Endodermal cell (in vitro differentiated cells): Measurements from ENCODE around the gene GDI2. TPM values are rescaled to one million over a fixed set of nuclear protein-coding genes. Genes with fewer than 3 reads are reported as not detected.

Source experiments
- DNase-seq: peaks from one replicate; pipeline ENCODE4 v3.0.0-alpha.2; 2017
- H3K27ac ChIP-seq: 2 replicates; pipeline ENCODE4 v1.5.1; 2013; ENCODE audit warnings: mild to moderate bottlenecking, low read depth, low read length, moderate library complexity
- H3K27me3 ChIP-seq: 2 replicates; pipeline ENCODE4 v1.6.1; 2013; ENCODE audit warnings: mild to moderate bottlenecking, low read length, moderate library complexity; ENCODE audit not compliant: insufficient read depth, control insufficient read depth, poor library complexity, severe bottlenecking
- H3K36me3 ChIP-seq: 2 replicates; pipeline ENCODE4 v1.7.0; 2013; ENCODE audit warnings: mild to moderate bottlenecking, low read length, moderate library complexity; ENCODE audit not compliant: control insufficient read depth, insufficient read depth
- H3K4me1 ChIP-seq: one replicate; pipeline ENCODE4 v1.7.0; 2013; ENCODE audit warnings: low read length; ENCODE audit not compliant: control insufficient read depth, insufficient read depth
- H3K4me3 ChIP-seq: 2 replicates; pipeline ENCODE4 v1.5.1; 2013; ENCODE audit warnings: mild to moderate bottlenecking, low read length, moderate library complexity
- H3K9ac ChIP-seq: 2 replicates; pipeline ENCODE4 v1.6.1; 2013; ENCODE audit warnings: mild to moderate bottlenecking, low read length, moderate library complexity; ENCODE audit not compliant: poor library complexity, severe bottlenecking; ENCODE audit errors: extremely low read depth
- H3K9me3 ChIP-seq: 2 replicates; pipeline ENCODE4 v1.6.1; 2013; ENCODE audit warnings: mild to moderate bottlenecking, low read length, moderate library complexity; ENCODE audit not compliant: control insufficient read depth
- H3K27ac Mint-ChIP-seq: 2 replicates; pipeline ENCODE4 v1.8.0; 2020; ENCODE audit warnings: mixed read lengths
- H3K27me3 Mint-ChIP-seq: 2 replicates; pipeline ENCODE4 v1.8.0; 2021; ENCODE audit warnings: mild to moderate bottlenecking, mixed read lengths; ENCODE audit not compliant: insufficient read depth
- H3K36me3 Mint-ChIP-seq: 2 replicates; pipeline ENCODE4 v1.8.0; 2020; ENCODE audit warnings: low read depth, mixed read lengths
- H3K4me1 Mint-ChIP-seq: 2 replicates; pipeline ENCODE4 v1.8.0; 2020; ENCODE audit warnings: mixed read lengths
- H3K4me3 Mint-ChIP-seq: 2 replicates; pipeline ENCODE4 v1.8.0; 2020; ENCODE audit warnings: mild to moderate bottlenecking, moderate library complexity, mixed read lengths
- H3K9me3 Mint-ChIP-seq: 2 replicates; pipeline ENCODE4 v1.8.0; 2020; ENCODE audit warnings: mild to moderate bottlenecking, mixed read lengths
- CTCF ChIP-seq: fragments of 200-600 bp; sonication (generic); conservative IDR thresholded peaks from 2 replicates; pipeline ENCODE4 v1.5.0; 2021; ENCODE audit warnings: antibody characterized with exemption, mild to moderate bottlenecking
- WGBS, 2 experiments: methylation state at CpG; one replicate each; pipeline versions ENCODE4 v1.1.5 to v1.1.7; 2013; ENCODE audit warnings: missing lambda C conversion rate in 2 of 2, mixed read lengths in 1 of 2; ENCODE audit not compliant: insufficient coverage in 1 of 2, insufficient read length in 1 of 2; 5-methylcytosine and 5-hydroxymethylcytosine counted together
- total RNA-seq, 2 donors: library from RNA; stranded (reverse); fragmentation: NEBNext Ultra II Directional in 1 of 2; extraction: Animal tissue kit (Norgen Biotek cat#: 25700) in 1 of 2; gene quantifications; 2 replicates in 1 of 2; 3 replicates in 1 of 2; pipeline ENCODE4 v1.2.1, GENCODE V29; 2021

GDI2 gene
- total RNA-seq, 2 donors from 2014 or later, result 299 to 337 TPM

GRCh38 chr10:5804386-5804785 is 8.8 kb downstream of the GDI2 start:
- H3K4me1 Mint-ChIP-seq, result peaks cover 15% of the 10 kb centered on the region
- Histone ChIP-seq H3K4me1 (no peaks in the 10 kb centered on the region), H3K36me3 (peaks cover 48% of the 10 kb centered on the region), H3K9ac (no peak overlapping the region), H3K27ac (no peak overlapping the region), H3K9me3 (no peaks in the 10 kb centered on the region), H3K4me3 (no peak overlapping the region), H3K27me3 (no peaks in the 10 kb centered on the region)
- H3K27me3 Mint-ChIP-seq, result no peaks in the 10 kb centered on the region
- DNase-seq, result no peak
- no peaks in the 10 kb centered on the region for H3K9me3 Mint-ChIP-seq
- no peak overlapping the region for H3K27ac Mint-ChIP-seq
- no peak for TF ChIP-seq CTCF
- WGBS, 2 experiments, result 96 to 97% methylated on average over 4 of the region's 4 CpGs
- peaks cover 57% of the 10 kb centered on the region for H3K36me3 Mint-ChIP-seq
- no peak overlapping the region for H3K4me3 Mint-ChIP-seq

- no peak for DNase-seq
- no peaks in the 10 kb centered on the region for H3K27me3 ChIP-seq
- H3K9me3 Mint-ChIP-seq, result no peaks in the 10 kb centered on the region
- no peak overlapping the region for H3K4me3 Mint-ChIP-seq
- H3K4me3 ChIP-seq, result no peak overlapping the region
- no peak for TF ChIP-seq CTCF
- H3K4me1 ChIP-seq, result no peaks in the 10 kb centered on the region
- 94 to 100% methylated on average over 2 to 3 of the region's 3 CpGs for WGBS, 2 experiments
- H3K27ac ChIP-seq, result no peak overlapping the region
- H3K9me3 ChIP-seq, result no peaks in the 10 kb centered on the region
- H3K4me1 Mint-ChIP-seq, result peaks cover 2% of the 10 kb centered on the region
- no peaks in the 10 kb centered on the region for H3K27me3 Mint-ChIP-seq
- peaks cover 60% of the 10 kb centered on the region for H3K36me3 ChIP-seq
- peaks cover 66% of the 10 kb centered on the region for H3K36me3 Mint-ChIP-seq
- H3K27ac Mint-ChIP-seq, result peak overlapping the region; percentile 77
- no peak overlapping the region for H3K9ac ChIP-seq
Observed at GRCh38 chr10:5800782-5801181, 12.5 kb downstream of the GDI2 start.

- H3K4me3 ChIP-seq, result no peak overlapping the region
- Mint-ChIP-seq H3K27me3 (no peaks in the 10 kb centered on the region), H3K4me3 (no peak overlapping the region), H3K4me1 (no peaks in the 10 kb centered on the region), H3K9me3 (no peaks in the 10 kb centered on the region), H3K36me3 (peaks cover 73% of the 10 kb centered on the region), H3K27ac (no peak overlapping the region)
- no peak for DNase-seq
- H3K36me3 ChIP-seq, result peaks cover 89% of the 10 kb centered on the region
- no peaks in the 10 kb centered on the region for H3K27me3 ChIP-seq
- no peak for TF ChIP-seq CTCF
- no peaks in the 10 kb centered on the region for H3K9me3 ChIP-seq
- no peak overlapping the region for H3K9ac ChIP-seq
- no peaks in the 10 kb centered on the region for H3K4me1 ChIP-seq
- WGBS, 2 experiments, result 94% methylated on average over 3 of the region's 3 CpGs; no CpG with 5 or more reads in 1 of the 2 experiments
- H3K27ac ChIP-seq, result no peak overlapping the region
Observed at GRCh38 chr10:5794236-5794635, 19.0 kb downstream of the GDI2 start.
